GM13977 (cell line): Measurements from ENCODE around the gene KCTD13.

ENCODE experiments used
- DNase-seq: peaks from one replicate; pipeline ENCODE4 v3.0.0; 2012; ENCODE audit warnings: low spot score
- in situ Hi-C: fragments of 300-500 bp; cut with MboI; formaldehyde crosslinking; loops from one replicate; pipeline ENCODE4 v1.12.0; 2022; ENCODE audit warnings: low sequenced_read_pairs, low pct_unique_long_range_greater_than_20kb, mixed read lengths, inconsistent platforms; ENCODE audit not compliant: unreplicated experiment
- TF ChIP-seq, protein P1 (sequence below): IDR thresholded peaks from 2 replicates; pipeline ENCODE4 v1.5.1; 2012; ENCODE audit warnings: mild to moderate bottlenecking, control low read depth; ENCODE audit not compliant: insufficient read depth; ENCODE audit errors: extremely low read depth, missing control alignments

Gene KCTD13

GRCh38 chr16:29922986-29923501 lies 3.0 kb downstream of the KCTD13 start:
- DNase-seq, result peak; percentile 0
- in situ Hi-C loops, result no loop called here
- TF ChIP-seq, protein P1, sequence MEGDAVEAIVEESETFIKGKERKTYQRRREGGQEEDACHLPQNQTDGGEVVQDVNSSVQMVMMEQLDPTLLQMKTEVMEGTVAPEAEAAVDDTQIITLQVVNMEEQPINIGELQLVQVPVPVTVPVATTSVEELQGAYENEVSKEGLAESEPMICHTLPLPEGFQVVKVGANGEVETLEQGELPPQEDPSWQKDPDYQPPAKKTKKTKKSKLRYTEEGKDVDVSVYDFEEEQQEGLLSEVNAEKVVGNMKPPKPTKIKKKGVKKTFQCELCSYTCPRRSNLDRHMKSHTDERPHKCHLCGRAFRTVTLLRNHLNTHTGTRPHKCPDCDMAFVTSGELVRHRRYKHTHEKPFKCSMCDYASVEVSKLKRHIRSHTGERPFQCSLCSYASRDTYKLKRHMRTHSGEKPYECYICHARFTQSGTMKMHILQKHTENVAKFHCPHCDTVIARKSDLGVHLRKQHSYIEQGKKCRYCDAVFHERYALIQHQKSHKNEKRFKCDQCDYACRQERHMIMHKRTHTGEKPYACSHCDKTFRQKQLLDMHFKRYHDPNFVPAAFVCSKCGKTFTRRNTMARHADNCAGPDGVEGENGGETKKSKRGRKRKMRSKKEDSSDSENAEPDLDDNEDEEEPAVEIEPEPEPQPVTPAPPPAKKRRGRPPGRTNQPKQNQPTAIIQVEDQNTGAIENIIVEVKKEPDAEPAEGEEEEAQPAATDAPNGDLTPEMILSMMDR, result no peak

GRCh38 chr16:29922326-29922725 lies 3.7 kb downstream of the KCTD13 start:
- TF ChIP-seq, protein P1, result no peak
- in situ Hi-C loops, result no loop called here
- no peak for DNase-seq

- in situ Hi-C loops, result no loop called here
- no peak for DNase-seq
- TF ChIP-seq, protein P1, result no peak
These were observed 5.0 kb downstream of the KCTD13 start for GRCh38 chr16:29921034-29921385.

- in situ Hi-C loops, result no loop called here
- no peak for DNase-seq
- TF ChIP-seq, protein P1, result no peak
These were observed 5.6 kb downstream of the KCTD13 start for GRCh38 chr16:29920288-29921033.

DNA sequence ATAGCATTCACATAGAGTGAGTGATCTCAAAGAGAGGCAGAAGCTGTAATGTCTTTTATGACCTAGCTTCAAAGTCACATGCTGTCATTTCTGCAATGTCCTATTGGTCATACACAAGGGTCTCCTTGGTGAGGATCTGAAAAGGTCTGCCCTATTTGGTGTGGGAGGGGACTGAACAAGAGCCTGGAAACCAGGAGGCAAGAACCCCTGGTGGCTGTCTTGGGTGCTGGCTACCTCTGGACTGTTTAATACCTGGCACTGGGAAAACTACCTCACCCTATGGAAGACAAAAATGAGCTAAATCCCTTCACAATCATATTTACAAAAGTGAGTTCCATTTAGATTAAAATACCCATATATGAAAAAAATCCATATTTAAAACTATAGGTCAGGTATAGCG lies 9.0 kb downstream of the KCTD13 start:
- DNase-seq, result no peak
- TF ChIP-seq, protein P1, result no peak
- in situ Hi-C loops, result no loop called here

- in situ Hi-C loops, result no loop called here
- DNase-seq, result no peak
- TF ChIP-seq, protein P1, result no peak
These were observed 10.3 kb downstream of the KCTD13 start for GRCh38 chr16:29915590-29916247.
